Upper lobe of left lung (tissue), 4 donors: ENCODE results near the gene CABP1.

Experiments used
- CTCF ChIP-seq, 6 experiments: fragments of 450-650 bp in 4 of 6; fragments of 200-600 bp in 2 of 6; sonication (generic) in 2 of 6; IDR thresholded peaks; one replicate each; pipeline ENCODE4 v1.5.1; 2016 to 2019; ENCODE audit warnings: antibody characterized with exemption in 6 of 6
- EP300 ChIP-seq, 4 donors: sonication (generic); formaldehyde crosslinking; IDR thresholded peaks; one replicate each; pipeline ENCODE4 v1.5.1; 2017; ENCODE audit warnings: antibody characterized with exemption in 4 of 4, control low read depth in 2 of 4
- POLR2A ChIP-seq, 4 donors: fragments of 450-650 bp; IDR thresholded peaks; one replicate each; pipeline ENCODE4 v1.5.1; 2016 to 2017; ENCODE audit warnings: antibody characterized with exemption in 4 of 4, mild to moderate bottlenecking in 2 of 4
- POLR2AphosphoS5 ChIP-seq, 2 donors: sonication (generic); formaldehyde crosslinking; IDR thresholded peaks; one replicate each; pipeline ENCODE4 v1.5.1; 2017; ENCODE audit warnings: antibody characterized with exemption in 2 of 2

DNA sequence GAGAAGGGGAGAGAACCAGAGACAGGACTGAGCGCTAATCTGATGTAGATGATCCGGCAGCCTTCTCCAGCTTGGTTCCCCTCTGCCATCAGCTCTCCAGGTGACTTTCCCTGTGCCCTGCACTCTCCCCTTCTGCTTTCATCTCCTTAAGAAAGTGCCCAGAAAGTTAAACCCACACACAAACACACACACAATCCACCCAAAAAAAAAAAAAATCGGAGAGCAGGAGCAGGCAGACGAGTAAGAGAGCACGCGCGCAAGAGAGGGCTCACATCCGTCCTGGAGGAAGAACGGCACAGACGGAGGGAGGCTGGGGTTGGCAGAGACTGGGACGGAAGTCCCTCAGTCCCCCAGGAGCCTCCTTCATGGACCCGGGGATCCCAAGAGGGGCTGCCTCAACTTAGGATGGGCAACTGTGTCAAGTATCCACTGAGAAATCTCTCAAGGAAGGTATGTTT lies 9.8 kb downstream of the CABP1 start:
- TF ChIP-seq POLR2A (IDR thresholded peaks at IDR 0.05) (no peak), POLR2AphosphoS5 (IDR thresholded peaks at IDR 0.05) (no peak), CTCF (IDR thresholded peaks at IDR 0.05) (no peak), EP300 (IDR thresholded peaks at IDR 0.05) (no peak)
